ENCODE results near the gene PPBP. TPM values are rescaled to one million over a fixed set of nuclear protein-coding genes. Genes with fewer than 3 reads are reported as not detected.

PPBP gene
- total RNA-seq, 1 experiment from 2014 or later, result not detected

DNA sequence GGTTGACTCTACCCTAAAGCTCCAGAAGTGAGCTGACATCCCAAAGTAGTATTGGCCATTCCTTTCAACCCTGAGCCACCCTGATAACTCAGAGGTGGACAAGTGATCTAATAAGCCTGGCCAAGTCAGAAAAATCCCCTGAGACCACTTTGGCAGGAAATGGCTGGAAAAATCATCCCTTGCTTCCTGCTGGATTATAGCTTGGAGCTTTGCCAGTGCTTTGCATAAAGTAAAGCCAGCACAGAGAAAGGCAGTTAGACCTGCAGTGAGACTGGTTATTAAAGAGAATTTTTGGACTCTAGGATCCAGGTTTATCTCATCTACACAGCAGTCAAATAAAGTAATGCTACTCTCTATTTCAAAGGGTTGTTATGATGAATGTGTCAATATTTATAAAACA, 44.1 kb upstream of the PPBP start:
- no peaks in the 10 kb centered on the region for H4K20me1 ChIP-seq (ENCODE audit: insufficient read depth)
- ATAC-seq (no peak), DNase-seq (ENCODE audit: low read depth, low spot score) (no peak)
- ChIA-PET RAD21 (ENCODE audit: low non-redundant PET in 1 of 2, low total read pairs in 2 of 2, uncharacterized antibody in 2 of 2, unreplicated experiment in 2 of 2) (no interaction called here), CTCF (no interaction called here), POLR2A (no interaction called here)
- H3K36me3 ChIP-seq (ENCODE audit: control insufficient read depth in 1 of 2, insufficient read depth in 2 of 2, low read length in 2 of 2), result no peaks in the 10 kb centered on the region
- H3K9me2 ChIP-seq (ENCODE audit: insufficient read depth), result no peaks in the 10 kb centered on the region
- H3K4me2 ChIP-seq (ENCODE audit: low read length), result no peak overlapping the region
- H3K27me3 ChIP-seq (ENCODE audit: insufficient read depth, low read length), result no peaks in the 10 kb centered on the region
- BruUV-seq (replicated peaks), result no TSS peak
- no peaks in the 10 kb centered on the region for H3K9me3 ChIP-seq (ENCODE audit: control insufficient read depth in 1 of 2, insufficient read depth in 1 of 2, low read depth in 1 of 2, low read length in 2 of 2)
- H3K4me1 ChIP-seq (ENCODE audit: control insufficient read depth in 1 of 2, insufficient read depth in 2 of 2, low read length in 2 of 2), result no peaks in the 10 kb centered on the region
- intact Hi-C loops (cut with micrococcal nuclease), result loop anchor here (10.0 kb wide), 2 partner anchors 283 to 357 kb away; no protein-coding TSS in a partner anchor
- no peak overlapping the region for H3K4me3 ChIP-seq (replicated peaks in 1 of 2; ENCODE audit: low read depth in 1 of 2, low read length in 2 of 2)
- H3K27ac ChIP-seq (ENCODE audit: low read depth, low read length), result no peak overlapping the region
- TF ChIP-seq, protein P1, sequence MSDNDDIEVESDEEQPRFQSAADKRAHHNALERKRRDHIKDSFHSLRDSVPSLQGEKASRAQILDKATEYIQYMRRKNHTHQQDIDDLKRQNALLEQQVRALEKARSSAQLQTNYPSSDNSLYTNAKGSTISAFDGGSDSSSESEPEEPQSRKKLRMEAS (IDR thresholded peaks at IDR 0.05), result no peak
- TF ChIP-seq FOSL1 (IDR thresholded peaks at IDR 0.05; ENCODE audit: low read depth) (no peak), JUND (IDR thresholded peaks at IDR 0.05) (no peak), SRF (IDR thresholded peaks at IDR 0.05; ENCODE audit: low read depth) (no peak), EZH2phosphoT487 (IDR thresholded peaks at IDR 0.05; ENCODE audit: borderline replicate concordance) (no peak), ZNF274 (IDR thresholded peaks at IDR 0.05; ENCODE audit: low read depth, low read length) (no peak), ELF1 (IDR thresholded peaks at IDR 0.05; ENCODE audit: borderline replicate concordance, low read depth) (no peak), YY1 (IDR thresholded peaks at IDR 0.05; ENCODE audit: extremely low read depth, insufficient replicate concordance, low read depth, low read length) (no peak), POLR2A (IDR thresholded peaks at IDR 0.05; ENCODE audit: borderline replicate concordance, extremely low read depth, insufficient read depth, insufficient read length) (no peak), CEBPB (IDR thresholded peaks at IDR 0.05; ENCODE audit: low read depth) (no peak), EGR1 (IDR thresholded peaks at IDR 0.05; ENCODE audit: low read depth) (no peak), POLR2AphosphoS5 (IDR thresholded peaks at IDR 0.05; ENCODE audit: low read depth, low read length) (no peak), TCF7L2 (IDR thresholded peaks at IDR 0.05; ENCODE audit: borderline replicate concordance, extremely low read depth, insufficient read depth, insufficient read length) (no peak), SP1 (IDR thresholded peaks at IDR 0.05; ENCODE audit: low read depth) (no peak)
- TF ChIP-seq, protein P2, sequence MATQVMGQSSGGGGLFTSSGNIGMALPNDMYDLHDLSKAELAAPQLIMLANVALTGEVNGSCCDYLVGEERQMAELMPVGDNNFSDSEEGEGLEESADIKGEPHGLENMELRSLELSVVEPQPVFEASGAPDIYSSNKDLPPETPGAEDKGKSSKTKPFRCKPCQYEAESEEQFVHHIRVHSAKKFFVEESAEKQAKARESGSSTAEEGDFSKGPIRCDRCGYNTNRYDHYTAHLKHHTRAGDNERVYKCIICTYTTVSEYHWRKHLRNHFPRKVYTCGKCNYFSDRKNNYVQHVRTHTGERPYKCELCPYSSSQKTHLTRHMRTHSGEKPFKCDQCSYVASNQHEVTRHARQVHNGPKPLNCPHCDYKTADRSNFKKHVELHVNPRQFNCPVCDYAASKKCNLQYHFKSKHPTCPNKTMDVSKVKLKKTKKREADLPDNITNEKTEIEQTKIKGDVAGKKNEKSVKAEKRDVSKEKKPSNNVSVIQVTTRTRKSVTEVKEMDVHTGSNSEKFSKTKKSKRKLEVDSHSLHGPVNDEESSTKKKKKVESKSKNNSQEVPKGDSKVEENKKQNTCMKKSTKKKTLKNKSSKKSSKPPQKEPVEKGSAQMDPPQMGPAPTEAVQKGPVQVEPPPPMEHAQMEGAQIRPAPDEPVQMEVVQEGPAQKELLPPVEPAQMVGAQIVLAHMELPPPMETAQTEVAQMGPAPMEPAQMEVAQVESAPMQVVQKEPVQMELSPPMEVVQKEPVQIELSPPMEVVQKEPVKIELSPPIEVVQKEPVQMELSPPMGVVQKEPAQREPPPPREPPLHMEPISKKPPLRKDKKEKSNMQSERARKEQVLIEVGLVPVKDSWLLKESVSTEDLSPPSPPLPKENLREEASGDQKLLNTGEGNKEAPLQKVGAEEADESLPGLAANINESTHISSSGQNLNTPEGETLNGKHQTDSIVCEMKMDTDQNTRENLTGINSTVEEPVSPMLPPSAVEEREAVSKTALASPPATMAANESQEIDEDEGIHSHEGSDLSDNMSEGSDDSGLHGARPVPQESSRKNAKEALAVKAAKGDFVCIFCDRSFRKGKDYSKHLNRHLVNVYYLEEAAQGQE (IDR thresholded peaks at IDR 0.05; ENCODE audit: low read depth), result no peak
- no peak overlapping the region for H3K9ac ChIP-seq (ENCODE audit: low read length)
- H2AFZ ChIP-seq (ENCODE audit: low read depth, low read length, poor library complexity, severe bottlenecking), result no peak overlapping the region
- H3K79me2 ChIP-seq (ENCODE audit: insufficient read depth, low read length), result no peaks in the 10 kb centered on the region
